Activated CD4-positive, CD25-positive, alpha-beta regulatory T cell treated with anti-CD3 and anti-CD28 coated beads, Interleukin-2, amount 50 U/mL, for 16 hours (primary cell): Measurements from ENCODE around the gene NT5DC2.

Experiments
- DNase-seq: peaks from one replicate; pipeline ENCODE4 v3.0.0-alpha.2; 2020; ENCODE audit warnings: low read depth, low spot score

Gene NT5DC2

GRCh38 chr3:52509753-52510328, 23.8 kb downstream of the NT5DC2 start:
- no peak for DNase-seq

GRCh38 chr3:52507359-52507758, 26.3 kb downstream of the NT5DC2 start:
- DNase-seq: no peak

- DNase-seq: no peak
These were observed 27.2 kb downstream of the NT5DC2 start for GRCh38 chr3:52506266-52506966.

GRCh38 chr3:52504977-52505376, 28.7 kb downstream of the NT5DC2 start:
- no peak for DNase-seq

- no peak for DNase-seq
These were observed 29.8 kb downstream of the NT5DC2 start for GRCh38 chr3:52503788-52504424.

GRCh38 chr3:52502808-52503350, 30.8 kb downstream of the NT5DC2 start:
- no peak for DNase-seq

- DNase-seq: no peak
These were observed 31.7 kb downstream of the NT5DC2 start for GRCh38 chr3:52502001-52502400.

- no peak for DNase-seq
These were observed 32.6 kb downstream of the NT5DC2 start for GRCh38 chr3:52501046-52501445.

GRCh38 chr3:52498137-52499054, 35.3 kb downstream of the NT5DC2 start:
- no peak for DNase-seq

GRCh38 chr3:52495777-52496602, 37.7 kb downstream of the NT5DC2 start:
- no peak for DNase-seq

- no peak for DNase-seq
These were observed 38.7 kb downstream of the NT5DC2 start, which contains the start of gene STAB1 for GRCh38 chr3:52494886-52495495. Gene STAB1, plus strand, starts transcription at chr3:52495338. Its CDS starts 76 bp downstream, at chr3:52495414.

- DNase-seq: no peak
These were observed 39.2 kb downstream of the NT5DC2 start for GRCh38 chr3:52494445-52494844.

- DNase-seq: no peak
These were observed 40.2 kb downstream of the NT5DC2 start for GRCh38 chr3:52493232-52494017.

- DNase-seq: no peak
These were observed 41.6 kb downstream of the NT5DC2 start for GRCh38 chr3:52492059-52492458.

GRCh38 chr3:52490939-52491526, 42.6 kb downstream of the NT5DC2 start:
- DNase-seq: no peak

- no peak for DNase-seq
These were observed 43.4 kb downstream of the NT5DC2 start for GRCh38 chr3:52490035-52490938.

GRCh38 chr3:52489453-52489852, 44.2 kb downstream of the NT5DC2 start:
- DNase-seq: no peak

GRCh38 chr3:52488746-52489145, 44.9 kb downstream of the NT5DC2 start:
- DNase-seq: no peak
